ENCODE results near the gene PSMA5. TPM values are rescaled to one million over a fixed set of nuclear protein-coding genes. Genes with fewer than 3 reads are reported as not detected.
A peak's percentile ranks its signal among the peaks of the same experiment; 100 is the strongest.
"Not testable (repeated sequence)": the region's sequence is repeated elsewhere in the genome, so short reads cannot be mapped to it uniquely, and the experiment has no call there.

PSMA5 gene
- total RNA-seq, 2 experiments from 2014 or later: 192 to 210 TPM

GRCh38 chr1:109396513-109396839, 29.8 kb downstream of the PSMA5 start:
- peak overlapping the region; percentile 77 for H3K4me3 Mint-ChIP-seq
- H3K27me3 Mint-ChIP-seq: peaks cover 41% of the 10 kb centered on the region
- TF ChIP-seq CTCF (IDR thresholded peaks at IDR 0.05): no peak
- H3K4me1 Mint-ChIP-seq (ENCODE audit: low read depth): peaks cover 10% of the 10 kb centered on the region
- CTCF ChIA-PET: interaction anchor here (0.9 to 6.8 kb wide), 5 partner anchors 14 to 196 kb away, joined by 3 to 123 read pairs (median 54); partner anchors contain the start of gene PSRC1
- intact Hi-C loops (cut with micrococcal nuclease): loop anchor here (5.0 kb wide), 2 partner anchors 134 to 184 kb away; partner anchors contain the start of gene SARS1
- DNase-seq (no peak), ATAC-seq (no peak)
- POLR2A ChIA-PET: interaction anchor here (1.6 kb wide), 1 partner anchor 156 kb away, joined by 5 read pairs; no protein-coding TSS in a partner anchor
- peaks cover 5% of the 10 kb centered on the region for H3K36me3 Mint-ChIP-seq (ENCODE audit: low read depth)
- no peaks in the 10 kb centered on the region for H3K9me3 Mint-ChIP-seq
- no peak overlapping the region for H3K27ac Mint-ChIP-seq

GRCh38 chr1:109395602-109396512, 30.4 kb downstream of the PSMA5 start:
- Mint-ChIP-seq H3K4me1 (ENCODE audit: low read depth) (peaks cover 10% of the 10 kb centered on the region), H3K36me3 (ENCODE audit: low read depth) (peaks cover 2% of the 10 kb centered on the region), H3K27ac (no peak overlapping the region), H3K4me3 (no peak overlapping the region), H3K9me3 (no peaks in the 10 kb centered on the region), H3K27me3 (peaks cover 41% of the 10 kb centered on the region)
- no peak for TF ChIP-seq CTCF (IDR thresholded peaks at IDR 0.05)
- POLR2A ChIA-PET: interaction anchor here (0.9 kb wide), 1 partner anchor 146 kb away, joined by 3 read pairs; no protein-coding TSS in a partner anchor
- DNase-seq (no peak), ATAC-seq (no peak)
- CTCF ChIA-PET: interaction anchor here (0.9 to 6.8 kb wide), 5 partner anchors 13 to 196 kb away, joined by 3 to 123 read pairs (median 54); partner anchors contain the start of gene PSRC1
- intact Hi-C loops (cut with micrococcal nuclease): loop anchor here (5.0 kb wide), 2 partner anchors 134 to 184 kb away; partner anchors contain the start of gene SARS1

GRCh38 chr1:109395282-109395599, 31.0 kb downstream of the PSMA5 start:
- H3K36me3 Mint-ChIP-seq (ENCODE audit: low read depth); H3K27ac Mint-ChIP-seq; DNase-seq; H3K4me3 Mint-ChIP-seq; ATAC-seq; H3K4me1 Mint-ChIP-seq (ENCODE audit: low read depth); H3K9me3 Mint-ChIP-seq: not testable (repeated sequence)
- peaks cover 41% of the 10 kb centered on the region for H3K27me3 Mint-ChIP-seq
- CTCF ChIA-PET: interaction anchor here (6.2 kb wide), 1 partner anchor 117 kb away, joined by 123 read pairs; no protein-coding TSS in a partner anchor
- POLR2A ChIA-PET: interaction anchor here (0.9 kb wide), 1 partner anchor 145 kb away, joined by 3 read pairs; no protein-coding TSS in a partner anchor
- intact Hi-C loops (cut with micrococcal nuclease): loop anchor here (5.0 kb wide), 2 partner anchors 133 to 183 kb away; partner anchors contain the start of gene SARS1

GRCh38 chr1:109394591-109395281, 31.5 kb downstream of the PSMA5 start:
- peaks cover 44% of the 10 kb centered on the region for H3K27me3 Mint-ChIP-seq

More at GRCh38 chr1:109394591-109395281, 31.5 kb downstream of the PSMA5 start:
- DNase-seq (no peak), ATAC-seq (no peak)
- no peak overlapping the region for H3K4me3 Mint-ChIP-seq
- no peak overlapping the region for H3K27ac Mint-ChIP-seq
- intact Hi-C loops (cut with micrococcal nuclease): loop anchor here (5.0 kb wide), 2 partner anchors 132 to 182 kb away; partner anchors contain the start of gene SARS1
- H3K4me1 Mint-ChIP-seq (ENCODE audit: low read depth): peaks cover 14% of the 10 kb centered on the region
- peaks cover 1% of the 10 kb centered on the region for H3K36me3 Mint-ChIP-seq (ENCODE audit: low read depth)
- CTCF ChIA-PET: interaction anchor here (2.0 to 4.0 kb wide), 2 partner anchors 18 to 117 kb away, joined by 4 to 19 read pairs; no protein-coding TSS in a partner anchor
- no peak for TF ChIP-seq CTCF (IDR thresholded peaks at IDR 0.05)
- no peaks in the 10 kb centered on the region for H3K9me3 Mint-ChIP-seq
- POLR2A ChIA-PET: no interaction called here
